Keratinocyte (primary cell): Measurements from ENCODE around the gene RCOR3.

Experiments used
- EZH2 ChIP-seq: IDR thresholded peaks from one replicate; pipeline ENCODE4 v1.6.1; 2012; ENCODE audit warnings: inconsistent platforms, mild to moderate bottlenecking, low read length, moderate library complexity
- TF ChIP-seq, protein P1 (sequence below), 3 experiments: IDR thresholded peaks in 1 of 3; conservative IDR thresholded peaks in 1 of 3; optimal IDR thresholded peaks in 1 of 3; 2 replicates in 2 of 3; 3 replicates in 1 of 3; pipeline versions ENCODE3 to v1.5.1; 2011; ENCODE audit warnings: low read length in 3 of 3, mild to moderate bottlenecking in 3 of 3, moderate library complexity in 2 of 3, control low read depth in 1 of 3, inconsistent platforms in 1 of 3; ENCODE audit not compliant: insufficient read depth in 2 of 3; ENCODE audit errors: extremely low read depth in 1 of 3

DNA sequence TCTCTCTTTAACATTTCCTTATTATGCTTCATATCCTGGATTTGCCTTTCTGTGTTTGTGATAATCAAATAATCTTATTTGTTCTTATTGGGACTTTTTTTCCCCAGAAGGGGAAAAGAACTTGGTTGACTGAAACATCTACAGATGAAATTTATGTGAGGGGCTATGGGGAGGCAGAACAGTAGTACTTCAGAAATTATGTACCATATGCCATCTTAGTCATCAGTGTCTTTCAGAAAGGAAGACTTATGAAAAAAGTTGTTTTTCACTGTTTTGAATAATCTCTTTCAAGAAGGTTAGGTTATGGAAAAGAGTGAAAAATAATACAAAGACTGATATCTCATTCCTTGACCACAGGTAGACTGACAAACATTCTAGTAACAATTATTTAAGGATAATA is 37.2 kb downstream of the RCOR3 start:
- no peak for TF ChIP-seq EZH2
- TF ChIP-seq, protein P1, sequence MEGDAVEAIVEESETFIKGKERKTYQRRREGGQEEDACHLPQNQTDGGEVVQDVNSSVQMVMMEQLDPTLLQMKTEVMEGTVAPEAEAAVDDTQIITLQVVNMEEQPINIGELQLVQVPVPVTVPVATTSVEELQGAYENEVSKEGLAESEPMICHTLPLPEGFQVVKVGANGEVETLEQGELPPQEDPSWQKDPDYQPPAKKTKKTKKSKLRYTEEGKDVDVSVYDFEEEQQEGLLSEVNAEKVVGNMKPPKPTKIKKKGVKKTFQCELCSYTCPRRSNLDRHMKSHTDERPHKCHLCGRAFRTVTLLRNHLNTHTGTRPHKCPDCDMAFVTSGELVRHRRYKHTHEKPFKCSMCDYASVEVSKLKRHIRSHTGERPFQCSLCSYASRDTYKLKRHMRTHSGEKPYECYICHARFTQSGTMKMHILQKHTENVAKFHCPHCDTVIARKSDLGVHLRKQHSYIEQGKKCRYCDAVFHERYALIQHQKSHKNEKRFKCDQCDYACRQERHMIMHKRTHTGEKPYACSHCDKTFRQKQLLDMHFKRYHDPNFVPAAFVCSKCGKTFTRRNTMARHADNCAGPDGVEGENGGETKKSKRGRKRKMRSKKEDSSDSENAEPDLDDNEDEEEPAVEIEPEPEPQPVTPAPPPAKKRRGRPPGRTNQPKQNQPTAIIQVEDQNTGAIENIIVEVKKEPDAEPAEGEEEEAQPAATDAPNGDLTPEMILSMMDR (optimal IDR thresholded peaks at IDR 0.05 in 1 of 3, IDR thresholded peaks at IDR 0.05 in 1 of 3, conservative IDR thresholded peaks at IDR 0.05 in 1 of 3; ENCODE audit: extremely low read depth in 1 of 3, insufficient read depth in 2 of 3, low read length in 3 of 3): no peak
